Measurements from ENCODE around the gene EML6. TPM values are rescaled to one million over a fixed set of nuclear protein-coding genes. Genes with fewer than 3 reads are reported as not detected.

EML6 gene
- total RNA-seq, 6 donors from 2014 or later = 1.5 to 7.3 (median 4.0) TPM

- 76 to 77% methylated on average over 2 of the region's 2 CpGs for WGBS, 2 donors
Measured at GRCh38 chr2:54776494-54776893, 53.0 kb downstream of the EML6 start.

DNA sequence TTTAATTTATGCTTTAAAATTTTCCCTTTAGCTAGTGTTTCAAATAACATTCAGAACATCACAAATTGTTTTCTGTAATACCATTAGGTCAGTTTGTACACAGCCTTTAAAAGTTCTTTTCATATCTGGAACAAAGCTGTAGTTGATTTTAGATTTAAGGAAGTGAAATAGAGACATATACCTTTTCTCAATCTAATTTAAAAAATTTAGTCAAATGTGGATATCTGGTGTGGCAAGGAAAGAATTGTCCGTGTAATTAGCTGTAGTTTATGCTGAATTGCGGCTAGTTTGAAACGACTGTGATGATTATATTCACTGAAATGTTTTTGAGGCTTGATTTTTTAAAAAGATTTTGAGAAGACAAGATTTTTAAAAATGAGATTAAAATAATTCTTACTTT lies 59.9 kb downstream of the EML6 start:
- Histone ChIP-seq H3K27me3 (no peaks in the 10 kb centered on the region), H3K4me1 (no peaks in the 10 kb centered on the region), H3K9me3 (no peaks in the 10 kb centered on the region), H3K4me3 (no peak overlapping the region), H3K36me3 (no peaks in the 10 kb centered on the region), H3K27ac (no peak overlapping the region)
- WGBS, 2 donors = 93 to 96% methylated on average over 3 of the region's 3 CpGs
- DNase-seq = no peak
- TF ChIP-seq EP300 (IDR thresholded peaks at IDR 0.05) (no peak), POLR2A (IDR thresholded peaks at IDR 0.05) (no peak), POLR2AphosphoS5 (IDR thresholded peaks at IDR 0.05) (no peak)
- TF ChIP-seq, protein P1, sequence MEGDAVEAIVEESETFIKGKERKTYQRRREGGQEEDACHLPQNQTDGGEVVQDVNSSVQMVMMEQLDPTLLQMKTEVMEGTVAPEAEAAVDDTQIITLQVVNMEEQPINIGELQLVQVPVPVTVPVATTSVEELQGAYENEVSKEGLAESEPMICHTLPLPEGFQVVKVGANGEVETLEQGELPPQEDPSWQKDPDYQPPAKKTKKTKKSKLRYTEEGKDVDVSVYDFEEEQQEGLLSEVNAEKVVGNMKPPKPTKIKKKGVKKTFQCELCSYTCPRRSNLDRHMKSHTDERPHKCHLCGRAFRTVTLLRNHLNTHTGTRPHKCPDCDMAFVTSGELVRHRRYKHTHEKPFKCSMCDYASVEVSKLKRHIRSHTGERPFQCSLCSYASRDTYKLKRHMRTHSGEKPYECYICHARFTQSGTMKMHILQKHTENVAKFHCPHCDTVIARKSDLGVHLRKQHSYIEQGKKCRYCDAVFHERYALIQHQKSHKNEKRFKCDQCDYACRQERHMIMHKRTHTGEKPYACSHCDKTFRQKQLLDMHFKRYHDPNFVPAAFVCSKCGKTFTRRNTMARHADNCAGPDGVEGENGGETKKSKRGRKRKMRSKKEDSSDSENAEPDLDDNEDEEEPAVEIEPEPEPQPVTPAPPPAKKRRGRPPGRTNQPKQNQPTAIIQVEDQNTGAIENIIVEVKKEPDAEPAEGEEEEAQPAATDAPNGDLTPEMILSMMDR (IDR thresholded peaks at IDR 0.05) = no peak
- no peak for ATAC-seq (ENCODE audit: low FRiP score in 2 of 2)

More at GRCh38 chr2:54776494-54776893, 53.0 kb downstream of the EML6 start:
- DNase-seq (no peak), ATAC-seq (ENCODE audit: low FRiP score in 2 of 2) (no peak)
- Histone ChIP-seq H3K27me3 (no peaks in the 10 kb centered on the region), H3K36me3 (no peaks in the 10 kb centered on the region), H3K4me3 (no peak overlapping the region), H3K9me3 (peaks cover 7 to 13% (median 11%) of the 10 kb centered on the region in 4 donors), H3K4me1 (no peaks in the 10 kb centered on the region), H3K27ac (no peak overlapping the region)
- TF ChIP-seq POLR2AphosphoS5 (IDR thresholded peaks at IDR 0.05) (no peak), POLR2A (IDR thresholded peaks at IDR 0.05) (no peak), EP300 (IDR thresholded peaks at IDR 0.05) (no peak)
- TF ChIP-seq, protein P1 (IDR thresholded peaks at IDR 0.05) = no peak

- DNase-seq (no peak), ATAC-seq (ENCODE audit: low FRiP score in 2 of 2) (no peak)
- Histone ChIP-seq H3K4me1 (no peaks in the 10 kb centered on the region), H3K4me3 (no peak overlapping the region), H3K27me3 (no peaks in the 10 kb centered on the region), H3K27ac (no peak overlapping the region), H3K36me3 (no peaks in the 10 kb centered on the region), H3K9me3 (no peaks in the 10 kb centered on the region)
- TF ChIP-seq EP300 (IDR thresholded peaks at IDR 0.05) (no peak), POLR2A (IDR thresholded peaks at IDR 0.05) (no peak), POLR2AphosphoS5 (IDR thresholded peaks at IDR 0.05) (no peak)
- TF ChIP-seq, protein P1 (IDR thresholded peaks at IDR 0.05) = no peak
- 78 to 87% methylated on average over 4 of the region's 4 CpGs for WGBS, 2 donors
Measured at GRCh38 chr2:54787270-54787669, 63.8 kb downstream of the EML6 start.

DNA sequence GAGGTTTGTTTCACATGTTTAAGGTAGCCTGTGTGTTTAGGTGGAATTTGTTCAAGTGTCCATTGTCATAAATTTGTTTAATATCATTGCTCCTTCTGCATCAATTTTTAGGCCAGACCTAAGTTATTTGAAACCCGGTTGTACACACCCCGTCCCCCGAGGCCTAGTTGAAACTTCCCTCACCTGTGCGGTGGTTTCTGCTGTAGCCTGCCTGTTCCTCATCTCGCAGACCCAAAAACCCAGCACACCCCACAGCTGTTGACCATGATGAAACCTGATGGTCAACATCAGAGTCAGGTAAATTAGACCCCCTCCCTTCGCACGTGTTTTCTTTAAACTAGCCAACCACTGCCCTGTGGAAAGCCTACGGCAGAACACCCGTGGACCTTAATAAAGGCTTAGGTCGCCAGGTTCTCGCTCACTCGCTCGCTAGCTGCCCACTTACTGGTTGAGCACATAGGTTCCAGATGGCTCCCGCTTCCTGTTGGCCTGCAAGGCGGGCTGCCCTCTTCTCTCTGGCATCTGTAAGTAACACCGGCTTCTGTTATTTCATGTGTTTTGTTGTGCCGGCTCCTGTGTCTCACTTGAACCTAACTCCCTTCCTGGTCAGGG lies 64.4 kb downstream of the EML6 start:
- no peak for ATAC-seq (ENCODE audit: low FRiP score in 2 of 2)
- no peak for TF ChIP-seq POLR2A (IDR thresholded peaks at IDR 0.05)
- 93 to 96% methylated on average over 17 of the region's 17 CpGs for WGBS, 2 donors
- Histone ChIP-seq H3K27ac (no peak overlapping the region), H3K4me1 (no peaks in the 10 kb centered on the region), H3K9me3 (no peaks in the 10 kb centered on the region), H3K27me3 (no peaks in the 10 kb centered on the region), H3K36me3 (no peaks in the 10 kb centered on the region), H3K4me3 (no peak overlapping the region)
- DNase-seq = no peak

GRCh38 chr2:54789878-54790277 lies 66.4 kb downstream of the EML6 start:
- no peaks in the 10 kb centered on the region for H3K27me3 ChIP-seq
- DNase-seq = no peak

More at GRCh38 chr2:54789878-54790277, 66.4 kb downstream of the EML6 start:
- H3K36me3 ChIP-seq = no peaks in the 10 kb centered on the region
- H3K27ac ChIP-seq = no peak overlapping the region
- no peak for ATAC-seq (ENCODE audit: low FRiP score in 2 of 2)
- TF ChIP-seq POLR2A (IDR thresholded peaks at IDR 0.05) (no peak), EP300 (IDR thresholded peaks at IDR 0.05) (no peak), POLR2AphosphoS5 (IDR thresholded peaks at IDR 0.05) (no peak)
- TF ChIP-seq, protein P1 (IDR thresholded peaks at IDR 0.05) = no peak
- H3K9me3 ChIP-seq = no peaks in the 10 kb centered on the region
- WGBS, 2 donors = 77 to 83% methylated on average over 2 of the region's 2 CpGs
- H3K4me1 ChIP-seq = no peaks in the 10 kb centered on the region
- H3K4me3 ChIP-seq = no peak overlapping the region

Measured in upper lobe of left lung (tissue), 6 donors.